Adrenal gland (tissue), 12 donors: ENCODE data around the gene TRAF1. TPM values are rescaled to one million over a fixed set of nuclear protein-coding genes. Genes with fewer than 3 reads are reported as not detected.
A peak's percentile ranks its signal among the peaks of the same experiment; 100 is the strongest.

Experiments used
- DNase-seq, 7 donors: peaks; one replicate each; pipeline ENCODE4 v3.0.0-alpha.2; 2019 to 2020
- H3K27ac ChIP-seq, 5 donors: fragments of 200-600 bp; sonication (generic) in 4 of 5; 1 replicate in 3 of 5; 2 replicates in 2 of 5; pipeline versions ENCODE4 v1.5.1 to v1.8.0; 2016 to 2020; ENCODE audit warnings: mild to moderate bottlenecking in 1 of 5
- H3K27me3 ChIP-seq: fragments of 200-600 bp; 2 replicates; pipeline ENCODE4 v1.8.0; 2021
- H3K36me3 ChIP-seq, 2 donors: fragments of 200-600 bp; replicated peaks in 1 of 2; 1 replicate in 1 of 2; 2 replicates in 1 of 2; pipeline versions ENCODE4 v1.5.1 to v1.8.0; 2018 to 2022
- H3K4me1 ChIP-seq, 2 donors: fragments of 200-600 bp; replicated peaks in 1 of 2; 1 replicate in 1 of 2; 2 replicates in 1 of 2; pipeline versions ENCODE4 v1.5.1 to v1.8.0; 2018 to 2021
- H3K4me3 ChIP-seq, 4 donors: fragments of 200-600 bp; sonication (generic) in 3 of 4; one replicate each; pipeline ENCODE4 v1.5.1; 2016 to 2018
- H3K9me3 ChIP-seq, 3 donors: fragments of 200-600 bp; sonication (generic) in 1 of 3; replicated peaks in 1 of 3; 1 replicate in 2 of 3; 2 replicates in 1 of 3; pipeline versions ENCODE4 v1.5.1 to v1.8.0; 2016 to 2021
- CTCF ChIP-seq, 6 experiments: fragments of 450-650 bp in 4 of 6; fragments of 200-600 bp in 2 of 6; sonication (generic) in 1 of 6; IDR thresholded peaks; 1 replicate in 5 of 6; 2 replicates in 1 of 6; pipeline versions ENCODE4 v1.5.1 to v1.8.0; 2016 to 2021; ENCODE audit warnings: antibody characterized with exemption in 6 of 6, mild to moderate bottlenecking in 2 of 6, moderate library complexity in 1 of 6
- POLR2A ChIP-seq, 2 donors: fragments of 450-650 bp; IDR thresholded peaks; one replicate each; pipeline ENCODE4 v1.6.1; 2017; ENCODE audit warnings: antibody characterized with exemption in 2 of 2, mild to moderate bottlenecking in 2 of 2, moderate library complexity in 1 of 2
- WGBS, 4 donors: extraction: QIAGEN DNeasy Blood & Tissue Kit in 2 of 4; methylation state at CpG; one replicate each; pipeline versions ENCODE4 v1.1.5 to v1.1.7; 2013 to 2017; 5-methylcytosine and 5-hydroxymethylcytosine counted together
- intact Hi-C, 2 donors: fragments of 100-400 bp; cut with DNase I; formaldehyde crosslinking; loops; one replicate each; pipeline versions ENCODE4 v1.14.1 to v1.15.0; 2022 to 2023
- polyA plus RNA-seq, 3 donors: library from polyadenylated mRNA; stranded (reverse); fragments of 200-250 nt in 2 of 3; fragments of 350-450 nt in 1 of 3; fragmentation: Illumina TruSeq in 1 of 3; extraction: RNeasy Lipid Tissue Mini Kit (QIAGEN cat#74804) in 1 of 3; gene quantifications; one replicate each; pipeline ENCODE4 v1.2.3, GENCODE V29; 2013 to 2014
- total RNA-seq, 9 donors: library from RNA; depleted of rRNA in 4 of 9; stranded (reverse); fragments of >200 nt in 4 of 9; fragments of 120-200 nt in 1 of 9; fragmentation: NEBNext Ultra II Directional in 1 of 9; extraction: Animal tissue kit (Norgen Biotek cat#: 25700) in 1 of 9; gene quantifications; one replicate each; pipeline versions ENCODE4 v1.1.0 to v1.2.4, GENCODE V29; 2013 to 2023
- donor health status: healthy with polysubstance abuse.
- donor health status: Bipolar disorder and iron deficiency.
- donor health status: DM: yes; HTN: yes; CAD: no.
- donor health status: DM: no; HTN: no; CAD: no.
- donor health status: DM: no; HTN: no; CAD: no.
- donor health status: DM: yes; HTN: yes; CAD: no.

The TRAF1 gene
- total and polyA plus RNA-seq, 12 donors, result 1.6 to 42.7 (median 7.0) TPM

DNA sequence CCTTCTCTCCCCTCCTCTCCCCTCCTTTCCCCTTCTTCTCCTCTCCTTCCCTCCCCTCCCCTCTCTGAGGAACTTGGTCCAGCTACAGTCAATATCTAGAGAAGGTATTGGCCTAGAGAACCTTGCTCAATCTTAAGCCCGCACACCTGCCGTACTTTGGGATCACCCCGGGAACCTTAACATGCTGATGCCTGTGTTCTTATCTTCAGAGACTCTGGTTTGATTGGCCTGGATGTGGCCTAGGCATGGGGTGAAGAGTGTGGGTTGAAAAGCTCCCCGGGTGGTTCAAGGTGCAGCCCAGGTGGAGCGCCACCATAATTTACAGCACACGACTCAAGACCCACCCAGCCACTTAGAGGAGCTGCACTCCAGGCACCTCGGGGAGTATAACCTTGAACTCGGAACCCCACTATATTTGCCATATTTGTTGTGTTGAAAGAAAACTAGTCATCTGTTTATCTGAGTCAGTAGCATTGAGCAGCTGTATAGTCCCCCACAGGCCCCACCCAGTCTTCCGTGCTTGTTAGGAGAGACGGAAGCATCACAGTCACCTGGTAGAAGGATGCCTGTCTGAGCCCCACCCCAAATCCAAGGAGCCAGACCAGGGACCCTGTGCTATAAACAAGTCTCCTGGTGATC lies 35.2 kb downstream of the TRAF1 start:
- Histone ChIP-seq H3K36me3 (no peaks in the 10 kb centered on the region), H3K27me3 (no peaks in the 10 kb centered on the region), H3K27ac (no peak overlapping the region), H3K9me3 (no peaks in the 10 kb centered on the region), H3K4me1 (peaks cover 0 to 13% of the 10 kb centered on the region in 2 donors), H3K4me3 (no peak overlapping the region)
- WGBS, 4 donors, result 85 to 93% (median 87%) methylated on average over 10 of the region's 10 CpGs
- intact Hi-C loops, result no loop called here
- no peak for DNase-seq
- no peak for TF ChIP-seq CTCF (IDR thresholded peaks at IDR 0.05)
- no peak for TF ChIP-seq POLR2A (IDR thresholded peaks at IDR 0.05)

DNA sequence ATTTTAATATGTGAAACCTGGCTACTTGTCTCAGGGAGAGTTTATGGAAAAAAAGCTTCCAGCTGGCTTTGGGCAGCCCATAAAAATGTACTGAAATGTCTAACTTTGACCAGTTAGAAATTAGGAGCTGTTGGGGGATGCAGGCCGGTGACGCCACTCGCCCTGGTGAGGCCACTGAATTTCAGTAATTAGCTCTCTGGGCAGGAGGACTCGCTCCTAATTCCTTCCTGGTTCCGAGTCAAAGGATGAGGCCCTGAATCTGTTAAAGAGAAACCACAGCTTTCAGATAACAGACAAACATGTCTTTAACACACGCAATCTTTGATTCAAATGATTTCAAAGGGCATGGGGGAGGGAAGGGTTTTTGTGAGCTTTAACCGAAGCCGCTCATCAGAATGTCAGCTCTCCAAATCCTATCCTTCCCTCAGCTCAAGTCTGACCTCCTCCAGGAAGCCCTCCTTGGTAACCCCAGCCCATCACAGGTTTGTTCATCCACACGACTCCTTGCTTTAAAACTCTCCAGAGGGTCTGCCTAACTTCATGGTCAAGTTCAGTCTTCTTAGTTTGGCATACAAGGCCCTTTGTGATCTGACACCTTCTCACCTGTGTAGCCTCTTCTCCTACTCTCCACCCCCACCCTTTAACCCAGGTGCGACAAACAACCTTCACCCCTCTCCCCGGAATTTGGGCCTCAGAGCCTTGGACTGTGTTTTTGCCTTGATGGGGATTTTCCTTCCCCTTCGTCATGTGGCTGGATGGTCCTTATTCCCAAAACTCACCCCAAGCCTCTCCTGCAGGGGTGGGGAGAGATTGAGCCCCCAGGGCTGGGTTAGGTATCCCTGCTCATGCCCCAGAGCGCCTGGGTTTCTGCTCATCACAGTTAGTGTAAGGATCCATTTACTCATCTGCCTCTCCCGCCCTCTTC lies 36.0 kb downstream of the TRAF1 start:
- peaks cover 0 to 14% of the 10 kb centered on the region in 2 donors for H3K4me1 ChIP-seq

DNA sequence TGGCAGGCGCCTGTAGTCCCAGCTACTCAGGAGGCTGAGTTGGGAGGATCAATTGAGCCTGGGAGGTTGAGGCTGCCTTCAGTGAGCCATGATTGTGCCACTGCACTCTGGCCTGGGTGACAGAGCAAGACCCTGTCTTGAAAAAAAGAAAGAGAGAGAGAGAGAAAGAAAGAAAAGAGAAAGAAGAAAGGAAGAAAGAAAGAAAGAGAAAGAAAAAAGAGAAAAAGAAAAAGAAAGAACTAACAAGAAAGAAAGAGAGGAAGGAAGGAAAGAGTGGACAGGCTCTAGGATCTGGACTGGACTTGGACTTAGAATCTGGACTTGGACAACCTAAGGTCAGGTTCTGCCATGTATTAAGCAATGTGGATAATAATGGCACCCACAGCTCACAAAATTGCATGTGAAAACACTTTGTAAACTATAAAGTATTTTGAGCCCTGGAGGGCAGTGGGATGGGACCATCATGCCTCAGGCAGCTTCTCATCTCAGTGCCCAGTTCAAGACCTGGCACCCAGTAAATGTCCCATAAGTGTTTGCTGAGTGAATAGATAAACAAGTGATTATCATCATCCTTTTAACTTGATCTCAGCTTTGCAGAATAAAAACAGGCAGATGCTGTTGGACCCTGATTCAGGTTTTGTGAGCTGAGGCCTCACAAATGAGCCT lies 36.9 kb downstream of the TRAF1 start:
- Histone ChIP-seq H3K4me3 (no peak overlapping the region), H3K36me3 (no peaks in the 10 kb centered on the region), H3K27me3 (no peaks in the 10 kb centered on the region), H3K9me3 (no peaks in the 10 kb centered on the region), H3K4me1 (peaks cover 0 to 14% of the 10 kb centered on the region in 2 donors), H3K27ac (peak overlapping the region in 2 of 5 donors; percentile 9 to 46)
- no peak for DNase-seq
- 86 to 97% (median 96%) methylated on average over 1 of the region's 1 CpG for WGBS, 4 donors
- intact Hi-C loops, result no loop called here
- no peak for TF ChIP-seq POLR2A (IDR thresholded peaks at IDR 0.05)
- no peak for TF ChIP-seq CTCF (IDR thresholded peaks at IDR 0.05)

More for the DNA sequence above, 36.0 kb downstream of the TRAF1 start:
- 82 to 85% (median 83%) methylated on average over 14 of the region's 14 CpGs for WGBS, 4 donors
- intact Hi-C loops, result no loop called here
- TF ChIP-seq POLR2A (IDR thresholded peaks at IDR 0.05), result no peak
- TF ChIP-seq CTCF (IDR thresholded peaks at IDR 0.05), result no peak
- Histone ChIP-seq H3K27me3 (no peaks in the 10 kb centered on the region), H3K27ac (peak overlapping the region in 2 of 5 donors; percentile 9 to 52), H3K9me3 (no peaks in the 10 kb centered on the region), H3K4me3 (no peak overlapping the region), H3K36me3 (no peaks in the 10 kb centered on the region)
- no peak for DNase-seq

DNA sequence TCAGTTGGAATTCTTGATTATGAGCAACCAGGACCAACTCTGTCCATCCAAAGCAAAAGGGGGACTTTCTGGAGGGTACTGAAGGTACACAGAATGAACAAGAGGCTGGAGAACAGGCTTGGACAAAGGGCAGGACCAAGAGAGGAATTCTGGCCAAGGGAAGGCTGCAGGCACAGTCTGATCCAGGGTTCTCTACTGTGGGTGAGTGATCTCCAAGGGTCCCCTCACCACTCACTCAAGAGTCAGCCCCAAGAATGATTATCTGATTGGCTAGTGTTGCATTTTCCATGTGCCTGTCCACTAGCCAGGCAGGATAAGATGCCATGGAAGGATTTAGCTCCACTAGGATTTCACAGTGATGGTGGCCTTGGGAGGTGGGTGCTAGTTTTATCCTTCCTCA lies 38.0 kb downstream of the TRAF1 start:
- H3K27me3 ChIP-seq, result no peaks in the 10 kb centered on the region
- no peak overlapping the region for H3K4me3 ChIP-seq
- H3K4me1 ChIP-seq, result peaks cover 0 to 11% of the 10 kb centered on the region in 2 donors
- no peak overlapping the region for H3K27ac ChIP-seq
- intact Hi-C loops, result no loop called here
- H3K9me3 ChIP-seq, result no peaks in the 10 kb centered on the region
- no peak for TF ChIP-seq CTCF (IDR thresholded peaks at IDR 0.05)
- no peak for TF ChIP-seq POLR2A (IDR thresholded peaks at IDR 0.05)
- DNase-seq, result no peak
- no peaks in the 10 kb centered on the region for H3K36me3 ChIP-seq
